ENCODE measurements around the gene MAGI2. TPM values are rescaled to one million over a fixed set of nuclear protein-coding genes. Genes with fewer than 3 reads are reported as not detected.

MAGI2 gene
- total and polyA plus RNA-seq, 2 experiments from 2014 or later: 10.4 to 26.4 TPM

- Histone ChIP-seq H3K27me3 (ENCODE audit: insufficient read depth) (no peaks in the 10 kb centered on the region), H3K27ac (ENCODE audit: low read depth) (peak overlapping the region; percentile 51; the same call in 1 of the 2 replicates), H3K9me2 (ENCODE audit: insufficient read depth) (no peaks in the 10 kb centered on the region; the same call in 1 of the 2 replicates), H3F3A (replicated peaks; ENCODE audit: low read depth) (no peaks in the 10 kb centered on the region), H3K36me3 (ENCODE audit: insufficient read depth) (no peaks in the 10 kb centered on the region), H3K4me3 (no peak overlapping the region), H4K20me1 (replicated peaks; ENCODE audit: insufficient read depth) (no peaks in the 10 kb centered on the region), H3K4me2 (no peak overlapping the region), H3K79me2 (replicated peaks; ENCODE audit: insufficient read depth) (no peaks in the 10 kb centered on the region), H3K4me1 (ENCODE audit: insufficient read depth) (peaks cover 11% of the 10 kb centered on the region; the same call in 1 of the 2 replicates), H2AFZ (no peak overlapping the region)
- Mint-ChIP-seq H3K27ac (peak overlapping the region; percentile 56; the same call in 1 of the 2 replicates), H3K9me3 (no peaks in the 10 kb centered on the region), H3K4me3 (no peak overlapping the region), H3K27me3 (ENCODE audit: insufficient read depth, low read depth, poor library complexity) (peaks cover 3% of the 10 kb centered on the region), H3K36me3 (ENCODE audit: low read depth) (peaks cover 4% of the 10 kb centered on the region; the same call in 2 of the 3 replicates), H3K4me1 (peaks cover 15% of the 10 kb centered on the region)
- DNase-seq (ENCODE audit: low spot score): no peak
- no peak for TF ChIP-seq REST (IDR thresholded peaks at IDR 0.05; ENCODE audit: unreplicated experiment)
- no peak for TF ChIP-seq ETS1 (IDR thresholded peaks at IDR 0.05)
- no peak for TF ChIP-seq STAT1 (IDR thresholded peaks at IDR 0.05; ENCODE audit: unreplicated experiment)
- TF ChIP-seq ZNF114 (CRISPR knock-in tag; IDR thresholded peaks at IDR 0.05): no peak
- TF ChIP-seq EZH2 (IDR thresholded peaks at IDR 0.05; ENCODE audit: low read depth, unreplicated experiment): no peak
- TF ChIP-seq JUNB (IDR thresholded peaks at IDR 0.05; ENCODE audit: unreplicated experiment): no peak
- no peak for TF ChIP-seq CREB1 (CRISPR knock-in tag; IDR thresholded peaks at IDR 0.05; ENCODE audit: low read depth)
- TF ChIP-seq ZNF462 (CRISPR knock-in tag; IDR thresholded peaks at IDR 0.05): no peak
- ATAC-seq: no peak
These were observed 859.3 kb downstream of the MAGI2 start for GRCh38 chr7:78594156-78594555.
